HepG2 (cell line): ENCODE data around the gene SAP30.

ENCODE experiments used
- CENPT ChIP-seq: sonication (generic); formaldehyde crosslinking; IDR thresholded peaks from 2 replicates; pipeline ENCODE4 v1.8.0; 2022; ENCODE audit warnings: low read depth, mild to moderate bottlenecking, moderate library complexity, missing genetic modification reagents
- FOXM1 ChIP-seq: sonication (generic); formaldehyde crosslinking; IDR thresholded peaks from 2 replicates; pipeline ENCODE4 v1.5.0; 2020; ENCODE audit warnings: missing genetic modification reagents
- TF ChIP-seq, protein P1 (sequence below): sonication (generic); formaldehyde crosslinking; IDR thresholded peaks from 2 replicates; pipeline ENCODE4 v1.5.0; 2020; ENCODE audit warnings: mild to moderate bottlenecking, missing genetic modification reagents, moderate library complexity
- TF ChIP-seq, protein P2 (sequence below): sonication (generic); formaldehyde crosslinking; IDR thresholded peaks from 2 replicates; pipeline ENCODE4 v1.4.0; 2020; ENCODE audit warnings: missing genetic modification reagents, mild to moderate bottlenecking, borderline replicate concordance

DNA sequence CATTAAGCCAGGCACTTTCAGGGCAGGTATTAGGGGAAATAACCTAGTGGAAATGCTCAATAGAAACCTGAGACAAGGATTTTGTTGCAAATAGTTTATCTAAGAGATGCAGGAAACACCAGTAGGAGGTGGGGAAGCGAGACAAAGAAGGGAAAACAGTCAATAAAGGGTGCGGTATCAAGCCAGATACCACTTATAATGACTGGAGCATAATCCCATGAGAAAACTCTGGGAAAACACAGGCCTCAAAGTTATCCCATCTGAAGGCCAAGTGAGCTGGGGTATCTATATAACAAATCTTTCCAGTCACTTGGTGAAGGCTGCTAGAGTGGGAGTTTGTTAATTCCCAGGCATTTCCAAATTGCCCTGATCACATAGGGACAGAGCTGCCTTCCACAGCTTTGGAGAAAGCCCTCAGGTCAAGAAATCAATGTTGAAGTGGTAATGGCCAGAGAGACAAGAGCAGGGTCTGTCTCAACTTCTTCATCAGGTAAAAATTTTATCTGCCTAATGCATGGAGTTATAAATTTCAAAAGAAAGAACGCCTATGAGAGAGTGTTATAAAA lies 26.8 kb upstream of the SAP30 start:
- no peak for TF ChIP-seq CENPT (CRISPR knock-in tag)
- TF ChIP-seq, protein P1, sequence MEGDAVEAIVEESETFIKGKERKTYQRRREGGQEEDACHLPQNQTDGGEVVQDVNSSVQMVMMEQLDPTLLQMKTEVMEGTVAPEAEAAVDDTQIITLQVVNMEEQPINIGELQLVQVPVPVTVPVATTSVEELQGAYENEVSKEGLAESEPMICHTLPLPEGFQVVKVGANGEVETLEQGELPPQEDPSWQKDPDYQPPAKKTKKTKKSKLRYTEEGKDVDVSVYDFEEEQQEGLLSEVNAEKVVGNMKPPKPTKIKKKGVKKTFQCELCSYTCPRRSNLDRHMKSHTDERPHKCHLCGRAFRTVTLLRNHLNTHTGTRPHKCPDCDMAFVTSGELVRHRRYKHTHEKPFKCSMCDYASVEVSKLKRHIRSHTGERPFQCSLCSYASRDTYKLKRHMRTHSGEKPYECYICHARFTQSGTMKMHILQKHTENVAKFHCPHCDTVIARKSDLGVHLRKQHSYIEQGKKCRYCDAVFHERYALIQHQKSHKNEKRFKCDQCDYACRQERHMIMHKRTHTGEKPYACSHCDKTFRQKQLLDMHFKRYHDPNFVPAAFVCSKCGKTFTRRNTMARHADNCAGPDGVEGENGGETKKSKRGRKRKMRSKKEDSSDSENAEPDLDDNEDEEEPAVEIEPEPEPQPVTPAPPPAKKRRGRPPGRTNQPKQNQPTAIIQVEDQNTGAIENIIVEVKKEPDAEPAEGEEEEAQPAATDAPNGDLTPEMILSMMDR (CRISPR knock-in tag), result no peak
- TF ChIP-seq FOXM1, result no peak
- TF ChIP-seq, protein P2, sequence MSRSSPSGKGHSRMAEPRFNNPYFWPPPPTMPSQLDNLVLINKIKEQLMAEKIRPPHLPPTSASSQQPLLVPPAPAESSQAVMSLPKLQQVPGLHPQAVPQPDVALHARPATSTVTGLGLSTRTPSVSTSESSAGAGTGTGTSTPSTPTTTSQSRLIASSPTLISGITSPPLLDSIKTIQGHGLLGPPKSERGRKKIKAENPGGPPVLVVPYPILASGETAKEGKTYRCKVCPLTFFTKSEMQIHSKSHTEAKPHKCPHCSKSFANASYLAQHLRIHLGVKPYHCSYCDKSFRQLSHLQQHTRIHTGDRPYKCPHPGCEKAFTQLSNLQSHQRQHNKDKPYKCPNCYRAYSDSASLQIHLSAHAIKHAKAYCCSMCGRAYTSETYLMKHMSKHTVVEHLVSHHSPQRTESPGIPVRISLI (CRISPR knock-in tag), result no peak
